Stomach (tissue), 4 donors: ENCODE measurements around the gene PGC.

Experiments used
- EP300 ChIP-seq: sonication (generic); formaldehyde crosslinking; IDR thresholded peaks from one replicate; pipeline ENCODE4 v1.6.1; 2017; ENCODE audit warnings: antibody characterized with exemption
- POLR2A ChIP-seq, 4 donors: fragments of 450-650 bp; IDR thresholded peaks; one replicate each; pipeline ENCODE4 v1.6.1; 2016; ENCODE audit warnings: antibody characterized with exemption in 4 of 4, control low read depth in 2 of 4, mild to moderate bottlenecking in 1 of 4, moderate library complexity in 1 of 4
- POLR2AphosphoS5 ChIP-seq, 3 donors: sonication (generic); formaldehyde crosslinking; IDR thresholded peaks; one replicate each; pipeline ENCODE4 v1.6.1; 2016; ENCODE audit warnings: antibody characterized with exemption in 3 of 3
- TF ChIP-seq, protein P1 (sequence below), 7 experiments: fragments of 450-650 bp in 4 of 7; fragments of 200-600 bp in 3 of 7; sonication (generic) in 3 of 7; IDR thresholded peaks; one replicate each; pipeline ENCODE4 v1.5.1; 2016 to 2019; ENCODE audit warnings: antibody characterized with exemption in 7 of 7, control low read depth in 2 of 7, mild to moderate bottlenecking in 1 of 7

DNA sequence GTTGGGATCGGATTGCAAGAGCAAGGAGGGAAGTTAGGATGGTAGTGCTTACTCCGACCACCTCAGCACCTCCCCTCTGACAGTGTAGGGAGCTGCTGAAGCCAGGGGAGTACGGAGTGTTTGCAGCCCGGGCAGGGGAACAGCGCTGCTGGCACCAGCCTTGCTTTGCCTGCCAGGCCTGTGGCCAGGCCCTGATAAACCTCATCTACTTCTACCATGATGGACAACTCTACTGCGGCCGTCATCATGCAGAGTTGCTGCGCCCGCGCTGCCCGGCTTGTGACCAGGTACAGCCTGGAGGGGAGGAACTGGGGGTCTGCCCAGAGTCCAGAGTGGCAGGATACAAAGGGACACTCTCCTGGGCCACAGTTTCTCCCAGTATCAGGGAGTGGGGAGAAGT lies 38.1 kb upstream of the PGC start:
- TF ChIP-seq, protein P1, sequence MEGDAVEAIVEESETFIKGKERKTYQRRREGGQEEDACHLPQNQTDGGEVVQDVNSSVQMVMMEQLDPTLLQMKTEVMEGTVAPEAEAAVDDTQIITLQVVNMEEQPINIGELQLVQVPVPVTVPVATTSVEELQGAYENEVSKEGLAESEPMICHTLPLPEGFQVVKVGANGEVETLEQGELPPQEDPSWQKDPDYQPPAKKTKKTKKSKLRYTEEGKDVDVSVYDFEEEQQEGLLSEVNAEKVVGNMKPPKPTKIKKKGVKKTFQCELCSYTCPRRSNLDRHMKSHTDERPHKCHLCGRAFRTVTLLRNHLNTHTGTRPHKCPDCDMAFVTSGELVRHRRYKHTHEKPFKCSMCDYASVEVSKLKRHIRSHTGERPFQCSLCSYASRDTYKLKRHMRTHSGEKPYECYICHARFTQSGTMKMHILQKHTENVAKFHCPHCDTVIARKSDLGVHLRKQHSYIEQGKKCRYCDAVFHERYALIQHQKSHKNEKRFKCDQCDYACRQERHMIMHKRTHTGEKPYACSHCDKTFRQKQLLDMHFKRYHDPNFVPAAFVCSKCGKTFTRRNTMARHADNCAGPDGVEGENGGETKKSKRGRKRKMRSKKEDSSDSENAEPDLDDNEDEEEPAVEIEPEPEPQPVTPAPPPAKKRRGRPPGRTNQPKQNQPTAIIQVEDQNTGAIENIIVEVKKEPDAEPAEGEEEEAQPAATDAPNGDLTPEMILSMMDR (IDR thresholded peaks at IDR 0.05), result no peak
- TF ChIP-seq POLR2AphosphoS5 (IDR thresholded peaks at IDR 0.05) (no peak), EP300 (no peak), POLR2A (IDR thresholded peaks at IDR 0.05) (no peak)
